Endodermal cell (in vitro differentiated cells): ENCODE results near the gene PAK1IP1. TPM values are rescaled to one million over a fixed set of nuclear protein-coding genes. Genes with fewer than 3 reads are reported as not detected.
A peak's percentile ranks its signal among the peaks of the same experiment; 100 is the strongest.
"Not testable (repeated sequence)": the region's sequence is repeated elsewhere in the genome, so short reads cannot be mapped to it uniquely, and the experiment has no call there.

Source experiments
- DNase-seq: peaks from one replicate; pipeline ENCODE4 v3.0.0-alpha.2; 2017
- H3K27ac ChIP-seq: 2 replicates; pipeline ENCODE4 v1.5.1; 2013; ENCODE audit warnings: mild to moderate bottlenecking, low read depth, low read length, moderate library complexity
- H3K27me3 ChIP-seq: 2 replicates; pipeline ENCODE4 v1.6.1; 2013; ENCODE audit warnings: mild to moderate bottlenecking, low read length, moderate library complexity; ENCODE audit not compliant: insufficient read depth, control insufficient read depth, poor library complexity, severe bottlenecking
- H3K36me3 ChIP-seq: 2 replicates; pipeline ENCODE4 v1.7.0; 2013; ENCODE audit warnings: mild to moderate bottlenecking, low read length, moderate library complexity; ENCODE audit not compliant: control insufficient read depth, insufficient read depth
- H3K4me1 ChIP-seq: one replicate; pipeline ENCODE4 v1.7.0; 2013; ENCODE audit warnings: low read length; ENCODE audit not compliant: control insufficient read depth, insufficient read depth
- H3K4me3 ChIP-seq: 2 replicates; pipeline ENCODE4 v1.5.1; 2013; ENCODE audit warnings: mild to moderate bottlenecking, low read length, moderate library complexity
- H3K9ac ChIP-seq: 2 replicates; pipeline ENCODE4 v1.6.1; 2013; ENCODE audit warnings: mild to moderate bottlenecking, low read length, moderate library complexity; ENCODE audit not compliant: poor library complexity, severe bottlenecking; ENCODE audit errors: extremely low read depth
- H3K9me3 ChIP-seq: 2 replicates; pipeline ENCODE4 v1.6.1; 2013; ENCODE audit warnings: mild to moderate bottlenecking, low read length, moderate library complexity; ENCODE audit not compliant: control insufficient read depth
- H3K27ac Mint-ChIP-seq: 2 replicates; pipeline ENCODE4 v1.8.0; 2020; ENCODE audit warnings: mixed read lengths
- H3K27me3 Mint-ChIP-seq: 2 replicates; pipeline ENCODE4 v1.8.0; 2021; ENCODE audit warnings: mild to moderate bottlenecking, mixed read lengths; ENCODE audit not compliant: insufficient read depth
- H3K36me3 Mint-ChIP-seq: 2 replicates; pipeline ENCODE4 v1.8.0; 2020; ENCODE audit warnings: low read depth, mixed read lengths
- H3K4me1 Mint-ChIP-seq: 2 replicates; pipeline ENCODE4 v1.8.0; 2020; ENCODE audit warnings: mixed read lengths
- H3K4me3 Mint-ChIP-seq: 2 replicates; pipeline ENCODE4 v1.8.0; 2020; ENCODE audit warnings: mild to moderate bottlenecking, moderate library complexity, mixed read lengths
- H3K9me3 Mint-ChIP-seq: 2 replicates; pipeline ENCODE4 v1.8.0; 2020; ENCODE audit warnings: mild to moderate bottlenecking, mixed read lengths
- CTCF ChIP-seq: fragments of 200-600 bp; sonication (generic); conservative IDR thresholded peaks from 2 replicates; pipeline ENCODE4 v1.5.0; 2021; ENCODE audit warnings: antibody characterized with exemption, mild to moderate bottlenecking
- WGBS, 2 experiments: methylation state at CpG; one replicate each; pipeline versions ENCODE4 v1.1.5 to v1.1.7; 2013; ENCODE audit warnings: missing lambda C conversion rate in 2 of 2, mixed read lengths in 1 of 2; ENCODE audit not compliant: insufficient coverage in 1 of 2, insufficient read length in 1 of 2; 5-methylcytosine and 5-hydroxymethylcytosine counted together
- total RNA-seq, 2 donors: library from RNA; stranded (reverse); fragmentation: NEBNext Ultra II Directional in 1 of 2; extraction: Animal tissue kit (Norgen Biotek cat#: 25700) in 1 of 2; gene quantifications; 2 replicates in 1 of 2; 3 replicates in 1 of 2; pipeline ENCODE4 v1.2.1, GENCODE V29; 2021

PAK1IP1 gene
- total RNA-seq, 2 donors from 2014 or later = 15.3 to 16.8 TPM

- no peak overlapping the region for H3K4me3 Mint-ChIP-seq
- Histone ChIP-seq H3K36me3 (peaks cover 20% of the 10 kb centered on the region), H3K9ac (no peak overlapping the region), H3K27me3 (no peaks in the 10 kb centered on the region), H3K27ac (no peak overlapping the region), H3K4me1 (no peaks in the 10 kb centered on the region), H3K9me3 (peaks cover 8% of the 10 kb centered on the region), H3K4me3 (no peak overlapping the region)
- H3K9me3 Mint-ChIP-seq = no peaks in the 10 kb centered on the region
- H3K27me3 Mint-ChIP-seq = no peaks in the 10 kb centered on the region
- peaks cover 31% of the 10 kb centered on the region for H3K36me3 Mint-ChIP-seq
- 60 to 100% methylated on average over 1 to 2 of the region's 2 CpGs for WGBS, 2 experiments
- no peak for DNase-seq
- TF ChIP-seq CTCF = no peak
- no peaks in the 10 kb centered on the region for H3K4me1 Mint-ChIP-seq
- no peak overlapping the region for H3K27ac Mint-ChIP-seq
These were observed 42.0 kb downstream of the PAK1IP1 start for GRCh38 chr6:10736731-10737130.

DNA sequence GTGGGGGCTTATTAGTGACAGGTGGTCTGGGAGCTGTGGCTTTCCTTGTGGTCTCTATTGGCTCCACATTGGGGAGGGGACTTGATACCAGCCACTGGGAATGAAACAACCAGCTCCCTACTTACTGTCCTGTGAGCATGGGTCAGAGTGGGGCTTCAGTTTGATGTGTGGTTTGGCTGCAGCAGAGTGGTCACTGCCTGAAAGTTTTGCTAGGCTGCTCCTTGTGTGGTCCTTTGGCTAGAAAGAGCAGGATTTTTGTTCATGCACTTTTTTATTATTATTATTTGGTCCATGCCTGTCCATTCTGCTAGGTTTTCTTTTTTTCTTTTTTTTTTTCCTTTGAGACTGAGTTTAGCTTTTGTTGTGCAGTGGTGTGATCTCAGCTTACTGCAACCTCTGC is 45.3 kb downstream of the PAK1IP1 start:
- Histone ChIP-seq H3K27ac (no peak overlapping the region), H3K27me3 (no peaks in the 10 kb centered on the region), H3K4me1 (no peaks in the 10 kb centered on the region), H3K9ac (no peak overlapping the region), H3K4me3 (no peak overlapping the region), H3K9me3 (peaks cover 8% of the 10 kb centered on the region), H3K36me3 (peaks cover 6% of the 10 kb centered on the region)
- no peak for TF ChIP-seq CTCF
- H3K4me3 Mint-ChIP-seq = no peak overlapping the region
- no peak overlapping the region for H3K27ac Mint-ChIP-seq
- H3K4me1 Mint-ChIP-seq = peaks cover 2% of the 10 kb centered on the region
- no peak for DNase-seq
- H3K9me3 Mint-ChIP-seq = no peaks in the 10 kb centered on the region
- H3K27me3 Mint-ChIP-seq = no peaks in the 10 kb centered on the region
- H3K36me3 Mint-ChIP-seq = peaks cover 18% of the 10 kb centered on the region

DNA sequence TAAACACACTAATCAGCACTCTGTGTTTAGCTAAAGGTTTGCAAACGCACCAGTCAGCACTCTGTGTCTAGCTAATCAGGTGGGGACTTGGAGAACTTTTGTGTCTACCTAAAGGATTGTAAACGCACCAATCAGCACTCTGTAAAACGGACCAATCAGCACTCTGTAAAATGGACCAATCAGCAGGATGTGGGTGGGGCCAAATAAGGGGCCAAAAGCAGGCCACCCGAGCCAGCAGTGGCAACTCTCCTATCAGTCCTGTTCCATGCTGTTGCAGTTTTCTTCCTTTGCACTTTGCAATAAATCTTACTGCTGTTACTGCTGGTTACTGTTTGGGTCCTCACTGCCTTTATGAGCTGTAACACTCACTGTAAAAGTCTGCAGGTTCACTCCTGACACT is 46.9 kb downstream of the PAK1IP1 start:
- not testable (repeated sequence) for H3K9me3 Mint-ChIP-seq, H3K4me3 ChIP-seq, H3K27me3 ChIP-seq, H3K4me1 ChIP-seq, H3K27ac Mint-ChIP-seq, DNase-seq, H3K4me3 Mint-ChIP-seq, H3K9me3 ChIP-seq, H3K36me3 ChIP-seq, H3K9ac ChIP-seq, H3K27ac ChIP-seq, H3K27me3 Mint-ChIP-seq
- 93 to 97% methylated on average over 4 of the region's 4 CpGs for WGBS, 2 experiments
- Mint-ChIP-seq H3K36me3 (peaks cover 18% of the 10 kb centered on the region), H3K4me1 (peaks cover 14% of the 10 kb centered on the region)

DNA sequence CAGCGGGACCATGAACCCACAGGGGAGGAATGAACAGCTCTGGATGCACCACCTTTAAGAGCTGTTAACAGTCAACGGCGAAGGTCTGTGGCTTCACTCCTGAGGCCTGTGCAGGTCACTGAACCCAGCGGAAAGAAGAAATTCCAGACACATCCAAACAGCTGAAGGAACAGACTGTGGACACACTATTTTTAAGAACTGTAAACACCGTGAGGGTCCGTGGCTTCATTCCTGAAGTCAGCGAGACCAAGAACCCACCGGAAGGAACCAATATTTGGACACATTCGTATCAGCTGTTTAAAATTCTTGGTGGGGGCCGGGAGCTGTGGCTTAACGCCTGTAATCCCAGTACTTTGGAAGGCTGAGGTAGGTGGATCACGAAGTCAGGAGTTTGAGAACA is 47.5 kb downstream of the PAK1IP1 start:
- WGBS, 2 experiments = 94 to 96% methylated on average over 11 to 12 of the region's 12 CpGs
- Histone ChIP-seq H3K27me3 (no peaks in the 10 kb centered on the region), H3K27ac (no peak overlapping the region), H3K4me3 (no peak overlapping the region), H3K9ac (no peak overlapping the region), H3K9me3 (peaks cover 8% of the 10 kb centered on the region), H3K4me1 (no peaks in the 10 kb centered on the region), H3K36me3 (peaks cover 6% of the 10 kb centered on the region)
- DNase-seq = no peak
- no peak for TF ChIP-seq CTCF
- Mint-ChIP-seq H3K4me1 (peaks cover 20% of the 10 kb centered on the region), H3K27me3 (no peaks in the 10 kb centered on the region), H3K9me3 (no peaks in the 10 kb centered on the region), H3K36me3 (peaks cover 18% of the 10 kb centered on the region), H3K4me3 (no peak overlapping the region), H3K27ac (peak overlapping the region; percentile 30)
